Stimulated activated CD8-positive, alpha-beta memory T cell treated with anti-CD3 and anti-CD28 coated beads, Interleukin-2, amount 100 ng/mL, for 48 hours (primary cell): ENCODE results near the gene RFPL3.
"Not testable (repeated sequence)": the region's sequence is repeated elsewhere in the genome, so short reads cannot be mapped to it uniquely, and the experiment has no call there.

Experiments used
- DNase-seq, 2 donors: peaks; one replicate each; pipeline ENCODE4 v3.0.0-alpha.2; 2020; ENCODE audit warnings: low read depth in 2 of 2

The RFPL3 gene

GRCh38 chr22:32353840-32354239 lies 3.8 kb upstream of the RFPL3 start:
- no peak for DNase-seq

GRCh38 chr22:32354360-32355351 lies 3.0 kb upstream of the RFPL3 start:
- DNase-seq: no peak

GRCh38 chr22:32355760-32356159 lies 1.9 kb upstream of the RFPL3 start:
- DNase-seq: no peak

- not testable (repeated sequence) for DNase-seq
Observed at GRCh38 chr22:32360096-32360495, 2.4 kb downstream of the RFPL3 start.

- no peak for DNase-seq
Observed at GRCh38 chr22:32361257-32361656, 3.6 kb downstream of the RFPL3 start.

- no peak for DNase-seq
Observed at GRCh38 chr22:32364210-32364609, 6.5 kb downstream of the RFPL3 start.

GRCh38 chr22:32375678-32376450 lies 18.2 kb downstream of the RFPL3 start:
- DNase-seq: no peak

- no peak for DNase-seq
Observed at GRCh38 chr22:32376681-32377080, 19.0 kb downstream of the RFPL3 start.

GRCh38 chr22:32378707-32379272 lies 21.1 kb downstream of the RFPL3 start:
- DNase-seq: no peak

- DNase-seq: no peak
Observed at GRCh38 chr22:32380991-32381390, 23.3 kb downstream of the RFPL3 start.

GRCh38 chr22:32385681-32386080 lies 28.0 kb downstream of the RFPL3 start:
- no peak for DNase-seq

GRCh38 chr22:32389685-32390084 lies 32.0 kb downstream of the RFPL3 start:
- DNase-seq: no peak

GRCh38 chr22:32395107-32395506 lies 37.4 kb downstream of the RFPL3 start:
- no peak for DNase-seq

- no peak for DNase-seq
Observed at GRCh38 chr22:32396255-32396654, 38.6 kb downstream of the RFPL3 start.

GRCh38 chr22:32396746-32397145 lies 39.1 kb downstream of the RFPL3 start:
- no peak for DNase-seq

- DNase-seq: no peak
Observed at GRCh38 chr22:32401486-32401885, 43.8 kb downstream of the RFPL3 start.

GRCh38 chr22:32404021-32404420 lies 46.4 kb downstream of the RFPL3 start:
- DNase-seq: no peak

- DNase-seq: no peak
Observed at GRCh38 chr22:32407312-32407711, 49.6 kb downstream of the RFPL3 start.

GRCh38 chr22:32407936-32408335 lies 50.3 kb downstream of the RFPL3 start:
- no peak for DNase-seq

GRCh38 chr22:32409977-32410376 lies 52.3 kb downstream of the RFPL3 start:
- DNase-seq: no peak

GRCh38 chr22:32410459-32410858 lies 52.8 kb downstream of the RFPL3 start:
- no peak for DNase-seq
